Naive thymus-derived CD4-positive, alpha-beta T cell (primary cell): ENCODE results near the gene PHACTR1. TPM values are rescaled to one million over a fixed set of nuclear protein-coding genes. Genes with fewer than 3 reads are reported as not detected.

Experiments used
- ATAC-seq: fragments of 150-1000 bp; cut with Tn5 transposase; 2 replicates; pipeline ENCODE4 v1.10.0; 2021; ENCODE audit warnings: mild to moderate bottlenecking, moderate library complexity
- CTCF ChIA-PET: fragments of 350-600 bp; sonication (Branson Sonifier 250); formaldehyde crosslinking; loops from one replicate; lab custom pipeline; 2021; ENCODE audit warnings: antibody characterized with exemption; lab: Charles Lee
- POLR2A ChIA-PET: fragments of 350-600 bp; sonication (Branson Sonifier 250); formaldehyde crosslinking; loops from one replicate; lab custom pipeline; 2021; ENCODE audit warnings: antibody characterized with exemption, inconsistent platforms; lab: Charles Lee
- DNase-seq, 9 donors: peaks; one replicate each; pipeline versions ENCODE4 v3.0.0 to v3.0.0-alpha.2; 2020 to 2022; ENCODE audit warnings: mixed read lengths in 1 of 9
- H3K27ac ChIP-seq: one replicate; pipeline ENCODE4 v1.7.0; 2013; ENCODE audit warnings: mild to moderate bottlenecking, low read depth, low read length, moderate library complexity
- H3K27me3 ChIP-seq, 2 donors: one replicate each; pipeline ENCODE4 v1.7.0; 2013; ENCODE audit warnings: low read length in 2 of 2, mild to moderate bottlenecking in 2 of 2, moderate library complexity in 2 of 2; ENCODE audit not compliant: control insufficient read depth in 2 of 2, insufficient read depth in 2 of 2
- H3K36me3 ChIP-seq, 3 experiments: 1 replicate in 2 of 3; 2 replicates in 1 of 3; pipeline ENCODE4 v1.7.0; 2013; ENCODE audit warnings: low read length in 3 of 3, mild to moderate bottlenecking in 3 of 3, moderate library complexity in 1 of 3; ENCODE audit not compliant: insufficient read depth in 3 of 3, control insufficient read depth in 2 of 3
- H3K4me1 ChIP-seq, 2 donors: one replicate each; pipeline ENCODE4 v1.7.0; 2013; ENCODE audit warnings: low read length in 2 of 2, mild to moderate bottlenecking in 2 of 2, moderate library complexity in 1 of 2; ENCODE audit not compliant: control insufficient read depth in 2 of 2, insufficient read depth in 2 of 2
- H3K4me3 ChIP-seq: 2 replicates; pipeline ENCODE4 v1.7.0; 2013; ENCODE audit warnings: mild to moderate bottlenecking, low read length
- H3K9me3 ChIP-seq, 3 experiments: 1 replicate in 2 of 3; 2 replicates in 1 of 3; pipeline ENCODE4 v1.7.0; 2013; ENCODE audit warnings: low read length in 3 of 3; ENCODE audit not compliant: control insufficient read depth in 2 of 3
- H3K27ac Mint-ChIP-seq, 9 donors: one replicate each; pipeline ENCODE4 v1.8.0; 2020 to 2022; ENCODE audit warnings: mixed read lengths in 9 of 9, mild to moderate bottlenecking in 8 of 9, moderate library complexity in 5 of 9, inconsistent platforms in 2 of 9
- H3K27me3 Mint-ChIP-seq, 5 donors: one replicate each; pipeline ENCODE4 v1.8.0; 2021 to 2022; ENCODE audit warnings: mixed read lengths in 5 of 5, mild to moderate bottlenecking in 1 of 5
- H3K36me3 Mint-ChIP-seq, 5 donors: one replicate each; pipeline ENCODE4 v1.8.0; 2020 to 2022; ENCODE audit warnings: mixed read lengths in 5 of 5, mild to moderate bottlenecking in 3 of 5, inconsistent platforms in 1 of 5
- H3K4me1 Mint-ChIP-seq, 7 donors: one replicate each; pipeline ENCODE4 v1.8.0; 2020 to 2022; ENCODE audit warnings: mixed read lengths in 7 of 7, mild to moderate bottlenecking in 3 of 7, inconsistent platforms in 1 of 7
- H3K4me3 Mint-ChIP-seq, 10 donors: one replicate each; pipeline ENCODE4 v1.8.0; 2020 to 2022; ENCODE audit warnings: mild to moderate bottlenecking in 10 of 10, mixed read lengths in 10 of 10, moderate library complexity in 6 of 10, inconsistent platforms in 2 of 10
- H3K9me3 Mint-ChIP-seq, 11 donors: one replicate each; pipeline ENCODE4 v1.8.0; 2020 to 2022; ENCODE audit warnings: mixed read lengths in 11 of 11, mild to moderate bottlenecking in 4 of 11, inconsistent platforms in 1 of 11, moderate library complexity in 1 of 11
- intact Hi-C, 2 donors: fragments of 100-400 bp; cut with micrococcal nuclease; formaldehyde crosslinking; loops; one replicate each; pipeline ENCODE4 v1.15.1; 2023
- polyA plus RNA-seq, 2 donors: library from polyadenylated mRNA; unstranded; fragments of 300-500 nt; fragmentation: Illumina TruSeq; gene quantifications; one replicate each; pipeline ENCODE4 v1.2.3, GENCODE V29; 2021
- total RNA-seq, 6 experiments: library from RNA in 5 of 6; stranded (reverse) in 5 of 6; gene quantifications; 1 replicate in 5 of 6; 2 replicates in 1 of 6; pipeline ENCODE4 v1.2.3 and lab custom pipeline; 2021 to 2026

PHACTR1 gene
- total and polyA plus RNA-seq, 7 experiments from 2014 or later, result 0.18 to 43.1 (median 0.62) TPM

GRCh38 chr6:13034316-13034715 lies 317.7 kb downstream of the PHACTR1 start:
- Histone ChIP-seq H3K27me3 (no peaks in the 10 kb centered on the region), H3K27ac (no peak overlapping the region), H3K9me3 (no peaks in the 10 kb centered on the region), H3K4me3 (no peak overlapping the region), H3K4me1 (no peaks in the 10 kb centered on the region), H3K36me3 (no peaks in the 10 kb centered on the region)
- Mint-ChIP-seq H3K4me3 (no peak overlapping the region), H3K27me3 (peaks cover 14 to 38% (median 27%) of the 10 kb centered on the region in 5 donors), H3K9me3 (peaks cover 0 to 4% (median 0%) of the 10 kb centered on the region in 11 donors), H3K27ac (no peak overlapping the region), H3K4me1 (no peaks in the 10 kb centered on the region), H3K36me3 (no peaks in the 10 kb centered on the region)
- no peak for DNase-seq
- CTCF ChIA-PET, result no interaction called here
- no peak for ATAC-seq
- POLR2A ChIA-PET, result no interaction called here
- intact Hi-C loops, result no loop called here

GRCh38 chr6:13035606-13036005 lies 319.0 kb downstream of the PHACTR1 start:
- no peak overlapping the region for H3K27ac Mint-ChIP-seq
- intact Hi-C loops, result no loop called here
- no peak overlapping the region for H3K4me3 Mint-ChIP-seq
- H3K27me3 ChIP-seq, result no peaks in the 10 kb centered on the region
- H3K36me3 ChIP-seq, result no peaks in the 10 kb centered on the region
- H3K27me3 Mint-ChIP-seq, result peaks cover 16 to 38% (median 31%) of the 10 kb centered on the region in 5 donors
- H3K36me3 Mint-ChIP-seq, result no peaks in the 10 kb centered on the region
- H3K4me1 ChIP-seq, result no peaks in the 10 kb centered on the region
- no peak for ATAC-seq
- no peak overlapping the region for H3K4me3 ChIP-seq
- ChIA-PET CTCF (no interaction called here), POLR2A (no interaction called here)
- DNase-seq, result no peak
- H3K27ac ChIP-seq, result no peak overlapping the region
- no peaks in the 10 kb centered on the region for H3K4me1 Mint-ChIP-seq
- peaks cover 0 to 4% (median 0%) of the 10 kb centered on the region in 11 donors for H3K9me3 Mint-ChIP-seq
- no peaks in the 10 kb centered on the region for H3K9me3 ChIP-seq

GRCh38 chr6:13038315-13038714 lies 321.7 kb downstream of the PHACTR1 start:
- Mint-ChIP-seq H3K4me3 (no peak overlapping the region), H3K27me3 (peaks cover 14 to 33% (median 24%) of the 10 kb centered on the region in 5 donors)
- ATAC-seq, result no peak

GRCh38 chr6:13038741-13039190 lies 322.2 kb downstream of the PHACTR1 start:
- Histone ChIP-seq H3K27ac (no peak overlapping the region), H3K4me1 (no peaks in the 10 kb centered on the region), H3K27me3 (no peaks in the 10 kb centered on the region), H3K36me3 (no peaks in the 10 kb centered on the region), H3K4me3 (no peak overlapping the region), H3K9me3 (no peaks in the 10 kb centered on the region)
- Mint-ChIP-seq H3K27me3 (peaks cover 14 to 33% (median 24%) of the 10 kb centered on the region in 5 donors), H3K36me3 (no peaks in the 10 kb centered on the region), H3K4me1 (peaks cover 0 to 5% (median 0%) of the 10 kb centered on the region in 7 donors), H3K4me3 (no peak overlapping the region), H3K27ac (no peak overlapping the region), H3K9me3 (peaks cover 0 to 4% (median 0%) of the 10 kb centered on the region in 11 donors)
- ATAC-seq, result no peak
- ChIA-PET POLR2A (no interaction called here), CTCF (no interaction called here)
- no peak for DNase-seq
- intact Hi-C loops, result no loop called here

More at GRCh38 chr6:13038315-13038714, 321.7 kb downstream of the PHACTR1 start:
- Histone ChIP-seq H3K27me3 (no peaks in the 10 kb centered on the region), H3K27ac (no peak overlapping the region), H3K4me1 (no peaks in the 10 kb centered on the region), H3K9me3 (no peaks in the 10 kb centered on the region), H3K36me3 (no peaks in the 10 kb centered on the region), H3K4me3 (no peak overlapping the region)
- POLR2A ChIA-PET, result no interaction called here
- no peak overlapping the region for H3K27ac Mint-ChIP-seq
- H3K4me1 Mint-ChIP-seq, result peaks cover 0 to 5% (median 0%) of the 10 kb centered on the region in 7 donors
- CTCF ChIA-PET, result no interaction called here
- H3K9me3 Mint-ChIP-seq, result peaks cover 0 to 4% (median 0%) of the 10 kb centered on the region in 11 donors
- DNase-seq, result no peak
- intact Hi-C loops, result no loop called here
- H3K36me3 Mint-ChIP-seq, result no peaks in the 10 kb centered on the region

GRCh38 chr6:13044390-13044789 lies 327.8 kb downstream of the PHACTR1 start:
- ChIA-PET CTCF (no interaction called here), POLR2A (no interaction called here)
- H3K9me3 ChIP-seq, result no peaks in the 10 kb centered on the region
- H3K27me3 Mint-ChIP-seq, result peaks cover 5 to 15% (median 7%) of the 10 kb centered on the region in 5 donors
- H3K36me3 ChIP-seq, result no peaks in the 10 kb centered on the region
- no peak for DNase-seq
- intact Hi-C loops, result no loop called here
- H3K4me1 ChIP-seq, result no peaks in the 10 kb centered on the region
- peaks cover 0 to 5% (median 0%) of the 10 kb centered on the region in 7 donors for H3K4me1 Mint-ChIP-seq
- H3K4me3 ChIP-seq, result no peak overlapping the region
- H3K27ac ChIP-seq, result no peak overlapping the region
- no peaks in the 10 kb centered on the region for H3K36me3 Mint-ChIP-seq
- peak; percentile 78 for ATAC-seq
- no peak overlapping the region for H3K4me3 Mint-ChIP-seq
- no peaks in the 10 kb centered on the region for H3K9me3 Mint-ChIP-seq
- no peak overlapping the region for H3K27ac Mint-ChIP-seq
- H3K27me3 ChIP-seq, result no peaks in the 10 kb centered on the region

- no peaks in the 10 kb centered on the region for H3K27me3 ChIP-seq
- no peaks in the 10 kb centered on the region for H3K4me1 ChIP-seq
- POLR2A ChIA-PET, result no interaction called here
- no peaks in the 10 kb centered on the region for H3K9me3 ChIP-seq
- intact Hi-C loops, result no loop called here
- no peak overlapping the region for H3K27ac ChIP-seq
- Mint-ChIP-seq H3K27me3 (peaks cover 5 to 15% (median 6%) of the 10 kb centered on the region in 5 donors), H3K4me3 (no peak overlapping the region), H3K36me3 (no peaks in the 10 kb centered on the region), H3K4me1 (peaks cover 0 to 5% (median 0%) of the 10 kb centered on the region in 7 donors), H3K27ac (no peak overlapping the region), H3K9me3 (no peaks in the 10 kb centered on the region)
- no peak overlapping the region for H3K4me3 ChIP-seq
- CTCF ChIA-PET, result no interaction called here
- no peaks in the 10 kb centered on the region for H3K36me3 ChIP-seq
- DNase-seq (no peak), ATAC-seq (no peak)
These were observed 328.3 kb downstream of the PHACTR1 start for GRCh38 chr6:13044896-13045295.

- Histone ChIP-seq H3K9me3 (no peaks in the 10 kb centered on the region), H3K4me3 (no peak overlapping the region), H3K27ac (no peak overlapping the region), H3K4me1 (no peaks in the 10 kb centered on the region), H3K27me3 (no peaks in the 10 kb centered on the region), H3K36me3 (no peaks in the 10 kb centered on the region)
- Mint-ChIP-seq H3K36me3 (no peaks in the 10 kb centered on the region), H3K27ac (no peak overlapping the region), H3K27me3 (peaks cover 0 to 12% (median 2%) of the 10 kb centered on the region in 5 donors), H3K4me1 (peaks cover 0 to 5% (median 0%) of the 10 kb centered on the region in 7 donors), H3K9me3 (peaks cover 0 to 1% (median 0%) of the 10 kb centered on the region in 11 donors), H3K4me3 (no peak overlapping the region)
- no peak for ATAC-seq
- CTCF ChIA-PET, result no interaction called here
- POLR2A ChIA-PET, result no interaction called here
- intact Hi-C loops, result no loop called here
- no peak for DNase-seq
These were observed 329.1 kb downstream of the PHACTR1 start for GRCh38 chr6:13045676-13046075.
